ENCODE measurements around the gene RTF2.

The RTF2 gene

DNA sequence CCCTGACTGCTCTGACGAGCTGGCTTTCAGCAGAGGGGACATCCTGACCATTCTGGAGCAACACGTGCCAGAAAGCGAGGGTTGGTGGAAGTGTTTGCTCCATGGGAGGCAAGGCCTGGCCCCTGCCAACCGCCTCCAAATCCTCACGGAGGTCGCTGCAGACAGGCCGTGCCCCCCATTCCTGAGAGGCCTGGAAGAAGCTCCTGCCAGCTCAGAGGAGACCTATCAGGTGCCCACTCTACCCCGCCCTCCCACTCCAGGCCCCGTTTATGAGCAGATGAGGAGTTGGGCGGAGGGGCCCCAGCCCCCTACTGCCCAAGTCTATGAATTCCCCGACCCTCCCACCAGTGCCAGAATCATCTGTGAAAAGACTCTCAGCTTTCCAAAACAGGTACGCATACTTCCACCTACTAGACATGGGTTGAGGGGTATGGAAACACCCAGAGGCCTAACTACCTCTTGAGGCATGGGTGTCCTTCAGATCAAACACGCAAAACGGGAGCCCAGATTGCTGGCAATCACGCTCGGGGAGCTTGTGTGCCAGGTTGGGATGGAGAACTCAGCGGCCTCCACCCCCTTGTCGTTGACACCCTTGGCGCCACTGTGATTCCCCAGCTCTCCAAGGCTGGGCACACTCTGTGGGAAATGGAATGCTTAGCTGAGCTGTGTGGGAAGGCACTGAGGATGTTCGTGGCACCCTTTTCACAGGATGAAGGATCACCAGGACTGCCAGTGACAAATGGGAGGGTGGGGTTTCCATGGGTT, 31.0 kb upstream of the RTF2 start:
- DNase-seq (ENCODE audit: insufficient read length, low spot score) (no peak), FAIRE-seq (no peak)

DNA sequence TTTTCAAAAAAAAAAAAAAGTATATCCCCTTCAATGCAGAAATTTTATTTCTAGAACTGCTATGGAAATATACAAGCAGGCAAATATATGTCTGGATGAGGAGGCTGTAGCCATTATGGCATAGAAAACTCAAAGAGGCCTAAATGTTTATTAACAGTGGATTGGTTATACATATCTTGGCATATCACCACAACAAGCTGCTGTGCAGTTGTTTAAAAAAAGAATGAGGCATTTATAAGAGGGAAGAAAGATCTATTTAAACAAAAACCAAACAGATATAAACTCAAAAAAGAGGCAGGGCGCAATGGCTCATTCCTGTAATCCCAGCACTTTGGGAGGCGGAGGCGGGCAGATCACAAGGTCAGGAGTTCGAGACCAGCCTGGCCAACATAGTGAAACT, 30.1 kb upstream of the RTF2 start:
- DNase-seq (ENCODE audit: insufficient read length, low spot score) (no peak), FAIRE-seq (no peak)

GRCh38 chr20:56439771-56440291, 28.6 kb upstream of the RTF2 start:
- DNase-seq (ENCODE audit: insufficient read length, low spot score), result no peak
- FAIRE-seq, result no peak

- FAIRE-seq (peak; percentile 69), DNase-seq (ENCODE audit: insufficient read length, low spot score) (peak; percentile 18)
Observed at GRCh38 chr20:56440346-56441007, 27.9 kb upstream of the RTF2 start.

- DNase-seq (ENCODE audit: insufficient read length, low spot score) (no peak), FAIRE-seq (no peak)
Observed at GRCh38 chr20:56442389-56443365, 25.8 kb upstream of the RTF2 start.

GRCh38 chr20:56443654-56444540, 24.5 kb upstream of the RTF2 start:
- FAIRE-seq (no peak), DNase-seq (ENCODE audit: insufficient read length, low spot score) (no peak)

DNA sequence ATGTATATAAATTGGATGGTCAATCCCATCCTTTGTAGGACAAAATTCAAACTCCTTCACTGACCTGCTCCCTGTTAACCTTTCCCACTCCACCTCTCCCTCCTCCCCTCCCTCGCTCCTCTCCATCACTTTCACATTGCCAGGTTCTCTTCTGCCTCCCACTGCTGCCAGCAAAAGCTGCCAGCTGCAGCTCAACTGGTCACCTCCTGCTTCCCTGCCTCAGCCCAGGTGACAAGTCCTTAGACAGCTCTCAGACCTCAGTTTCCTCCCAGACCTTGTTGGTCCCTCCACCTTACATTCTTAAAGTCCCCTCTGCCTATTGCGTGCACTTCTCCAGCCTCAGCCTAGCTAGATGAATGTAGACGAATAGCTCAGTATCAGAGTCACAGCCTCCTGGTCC, 23.3 kb upstream of the RTF2 start:
- FAIRE-seq (no peak), DNase-seq (ENCODE audit: insufficient read length, low spot score) (no peak)

- FAIRE-seq, result no peak
Observed at GRCh38 chr20:56445540-56445939, 22.9 kb upstream of the RTF2 start.

GRCh38 chr20:56447227-56447626, 21.2 kb upstream of the RTF2 start:
- FAIRE-seq, result no peak
- no peak for DNase-seq (ENCODE audit: insufficient read length, low spot score)

More at GRCh38 chr20:56445540-56445939, 22.9 kb upstream of the RTF2 start:
- DNase-seq (ENCODE audit: insufficient read length, low spot score), result no peak

GRCh38 chr20:56449459-56449858, 19.0 kb upstream of the RTF2 start:
- no peak for DNase-seq (ENCODE audit: insufficient read length, low spot score)
- no peak for FAIRE-seq

- FAIRE-seq (no peak), DNase-seq (ENCODE audit: insufficient read length, low spot score) (no peak)
Observed at GRCh38 chr20:56451056-56451765, 17.2 kb upstream of the RTF2 start.

DNA sequence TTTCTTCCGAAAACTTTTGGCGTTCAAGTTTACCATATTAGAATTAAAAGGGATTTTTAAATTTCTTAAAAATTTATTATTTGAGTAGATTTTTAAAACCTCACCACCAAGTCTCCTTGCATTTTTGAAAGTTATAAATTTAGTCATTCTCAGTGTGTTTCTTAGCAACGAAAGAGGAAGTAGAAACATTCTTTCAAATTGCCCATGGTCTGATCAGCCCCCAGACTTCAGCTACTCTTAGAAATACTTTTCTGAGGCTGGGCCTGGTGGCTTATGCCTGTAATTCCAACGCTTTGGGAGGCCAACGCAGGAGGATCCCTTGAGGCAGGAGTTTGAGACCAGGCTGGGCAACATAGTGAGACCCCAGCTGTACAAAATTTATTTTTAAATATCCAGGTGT, 15.1 kb upstream of the RTF2 start:
- FAIRE-seq, result peak; percentile 82
- DNase-seq (ENCODE audit: insufficient read length, low spot score), result no peak

DNA sequence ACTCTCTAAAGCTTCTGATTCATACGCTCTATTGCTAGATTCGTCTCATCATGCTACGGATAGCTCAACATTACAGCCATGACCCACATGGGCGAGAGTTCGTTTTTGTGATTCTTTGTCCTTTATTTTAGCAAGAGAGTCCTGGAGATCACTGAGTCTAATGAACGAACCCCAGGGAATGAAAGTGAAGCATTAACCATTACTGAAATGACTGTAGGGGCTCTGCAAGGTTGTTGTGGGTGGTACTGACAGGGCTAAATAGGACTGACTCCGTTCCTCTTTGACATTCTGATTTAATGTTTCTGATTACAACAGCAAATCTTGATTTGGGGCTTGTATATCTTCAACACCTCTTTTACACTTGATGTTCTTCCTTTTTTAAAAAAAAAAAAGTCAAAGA, 13.7 kb upstream of the RTF2 start:
- FAIRE-seq (peak; percentile 57), DNase-seq (ENCODE audit: insufficient read length, low spot score) (no peak)

GRCh38 chr20:56458206-56458821, 10.1 kb upstream of the RTF2 start:
- FAIRE-seq (no peak), DNase-seq (ENCODE audit: insufficient read length, low spot score) (no peak)

GRCh38 chr20:56460459-56460858, 8.0 kb upstream of the RTF2 start:
- FAIRE-seq, result no peak
- DNase-seq (ENCODE audit: insufficient read length, low spot score), result no peak

- DNase-seq (ENCODE audit: insufficient read length, low spot score) (no peak), FAIRE-seq (no peak)
Observed at GRCh38 chr20:56461576-56461975, 6.9 kb upstream of the RTF2 start.

GRCh38 chr20:56463428-56463827, 5.0 kb upstream of the RTF2 start:
- no peak for DNase-seq (ENCODE audit: insufficient read length, low spot score)
- FAIRE-seq, result no peak

DNA sequence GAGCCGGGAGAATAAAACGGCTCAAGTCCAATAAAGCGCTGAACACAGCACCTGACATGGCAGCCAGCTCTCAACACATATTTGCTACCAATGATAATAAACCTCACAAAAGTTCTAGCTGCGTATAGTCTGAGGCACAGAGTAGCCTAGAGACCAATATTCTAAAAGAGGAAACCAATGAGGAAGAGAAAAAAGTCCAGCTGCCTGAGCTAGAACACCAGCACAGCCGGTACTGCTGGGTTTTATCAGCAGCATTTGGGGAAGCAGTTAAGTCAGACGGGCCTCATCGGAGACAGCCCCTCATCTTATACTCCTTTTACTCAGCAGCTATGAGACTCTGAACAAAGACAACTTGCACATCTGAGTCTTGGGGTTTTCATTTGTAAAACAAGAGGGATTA, 2.4 kb upstream of the RTF2 start:
- no peak for DNase-seq (ENCODE audit: insufficient read length, low spot score)
- no peak for FAIRE-seq

- FAIRE-seq (no peak), DNase-seq (ENCODE audit: insufficient read length, low spot score) (no peak)
Observed at GRCh38 chr20:56467968-56468315, 485 bp upstream of the RTF2 start.
